Measurements from ENCODE around the gene SSBP4.

- TF ChIP-seq CTCF (IDR thresholded peaks at IDR 0.05) = peak; percentile 32; the same call in 2 of the 3 replicates
- no peak for TF ChIP-seq POLR2A (IDR thresholded peaks at IDR 0.05; ENCODE audit: low read length)
- TF ChIP-seq RARB (CRISPR knock-in tag; IDR thresholded peaks at IDR 0.05) = no peak
- TF ChIP-seq REST (IDR thresholded peaks at IDR 0.05) = no peak
- no peak for TF ChIP-seq USF2 (IDR thresholded peaks at IDR 0.05)
- no peak for TF ChIP-seq EHMT2 (IDR thresholded peaks at IDR 0.05; ENCODE audit: low read depth)
- no peak for TF ChIP-seq MYC (IDR thresholded peaks at IDR 0.05; ENCODE audit: borderline replicate concordance, low read length)
- no peak for TF ChIP-seq RAD21 (conservative IDR thresholded peaks at IDR 0.05 in 1 of 2, IDR thresholded peaks at IDR 0.05 in 1 of 2)
- no peak for TF ChIP-seq CHD2 (IDR thresholded peaks at IDR 0.05; ENCODE audit: low read length, partially characterized antibody)
Measured at GRCh38 chr19:18419195-18419698, at the start of gene SSBP4.
